DMS153 treated with DMSO at 0.1 percent for 48 hours (cell line): ENCODE data around the gene HDAC2.
A peak's percentile ranks its signal among the peaks of the same experiment; 100 is the strongest.
"Not testable (repeated sequence)": the region's sequence is repeated elsewhere in the genome, so short reads cannot be mapped to it uniquely, and the experiment has no call there.

Experiments used
- DNase-seq: peaks from one replicate; lab custom pipeline; 2025; ENCODE audit not compliant: unreplicated experiment; lab: John Stamatoyannopoulos, UW

HDAC2 gene

DNA sequence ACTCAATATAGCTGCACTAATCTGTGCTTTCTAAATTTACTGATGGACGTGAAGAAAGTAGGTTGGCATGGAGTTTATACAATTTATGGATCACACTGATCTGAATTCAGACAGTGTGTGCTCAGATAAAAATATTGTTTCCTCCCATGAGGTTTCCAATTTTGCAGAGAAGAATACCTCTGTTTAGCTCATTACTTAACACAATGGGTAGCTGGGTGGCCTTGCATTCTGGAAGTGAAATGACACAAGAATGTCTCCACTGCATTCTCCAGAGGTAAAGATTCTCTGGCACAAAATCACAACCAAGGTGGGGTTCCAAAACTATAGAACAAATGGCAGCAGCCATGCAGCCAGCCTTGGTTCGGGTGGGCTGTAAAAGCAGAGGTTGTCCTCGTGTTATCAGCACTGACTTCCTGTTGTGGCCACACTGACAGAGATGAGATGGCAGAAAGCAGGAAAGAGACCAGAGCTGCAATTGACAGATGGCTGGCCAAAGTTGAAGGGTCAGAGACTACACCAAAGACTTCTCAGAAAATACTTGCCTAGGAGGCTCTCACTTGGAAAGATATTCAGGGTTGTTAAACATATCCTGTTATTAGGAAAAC is 50.2 kb downstream of the HDAC2 start:
- DNase-seq, result no peak

DNA sequence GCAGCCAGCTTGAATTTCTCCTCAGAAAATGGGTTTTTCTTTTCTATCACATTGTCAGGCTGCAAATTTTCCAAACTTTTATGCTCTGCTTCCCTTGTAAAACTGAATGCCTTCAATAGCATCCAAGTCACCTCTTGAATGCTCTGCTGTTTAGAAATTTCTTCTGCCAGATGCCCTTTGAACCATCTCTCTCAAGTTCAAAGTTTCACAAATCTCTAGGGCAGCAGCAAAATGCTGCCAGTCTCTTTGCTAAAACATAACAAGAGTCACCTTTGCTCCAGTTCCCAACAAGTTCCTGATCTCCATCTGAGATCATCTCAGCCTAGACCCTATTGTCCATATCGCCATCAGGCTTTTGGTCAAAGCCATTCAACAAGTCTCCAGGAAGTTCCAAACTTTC is 60.7 kb downstream of the HDAC2 start:
- DNase-seq, result not testable (repeated sequence)

DNA sequence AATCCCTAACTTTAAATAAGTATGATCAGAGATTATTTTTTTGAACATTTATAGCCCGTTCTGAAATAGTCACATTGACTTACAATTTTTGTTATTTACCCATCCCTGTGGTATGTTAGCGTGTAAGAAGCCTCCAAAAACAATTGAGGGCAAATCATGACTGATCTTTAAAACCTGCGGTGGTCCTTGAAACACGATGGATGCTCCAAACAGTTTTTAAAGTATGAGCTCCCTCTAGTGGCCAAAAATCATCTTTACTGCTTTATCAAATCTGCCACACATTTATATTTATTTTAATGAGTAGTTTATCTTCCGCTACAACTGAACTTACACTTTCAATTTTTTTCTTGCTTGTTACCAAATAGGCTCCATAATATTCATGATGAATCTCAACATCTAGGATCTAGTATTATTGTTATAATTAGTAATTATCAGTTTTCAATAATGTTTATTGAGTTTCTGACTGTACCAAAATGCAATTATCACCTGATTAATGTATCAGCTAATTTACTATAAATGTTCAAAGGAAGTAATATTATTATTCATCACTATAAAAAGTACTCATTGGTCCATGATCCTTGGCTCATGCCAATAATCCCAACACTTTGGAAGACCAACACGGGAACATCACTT is 61.6 kb downstream of the HDAC2 start:
- peak; percentile 59 for DNase-seq

GRCh38 chr6:113908801-113909200 is 62.1 kb downstream of the HDAC2 start:
- DNase-seq, result no peak

DNA sequence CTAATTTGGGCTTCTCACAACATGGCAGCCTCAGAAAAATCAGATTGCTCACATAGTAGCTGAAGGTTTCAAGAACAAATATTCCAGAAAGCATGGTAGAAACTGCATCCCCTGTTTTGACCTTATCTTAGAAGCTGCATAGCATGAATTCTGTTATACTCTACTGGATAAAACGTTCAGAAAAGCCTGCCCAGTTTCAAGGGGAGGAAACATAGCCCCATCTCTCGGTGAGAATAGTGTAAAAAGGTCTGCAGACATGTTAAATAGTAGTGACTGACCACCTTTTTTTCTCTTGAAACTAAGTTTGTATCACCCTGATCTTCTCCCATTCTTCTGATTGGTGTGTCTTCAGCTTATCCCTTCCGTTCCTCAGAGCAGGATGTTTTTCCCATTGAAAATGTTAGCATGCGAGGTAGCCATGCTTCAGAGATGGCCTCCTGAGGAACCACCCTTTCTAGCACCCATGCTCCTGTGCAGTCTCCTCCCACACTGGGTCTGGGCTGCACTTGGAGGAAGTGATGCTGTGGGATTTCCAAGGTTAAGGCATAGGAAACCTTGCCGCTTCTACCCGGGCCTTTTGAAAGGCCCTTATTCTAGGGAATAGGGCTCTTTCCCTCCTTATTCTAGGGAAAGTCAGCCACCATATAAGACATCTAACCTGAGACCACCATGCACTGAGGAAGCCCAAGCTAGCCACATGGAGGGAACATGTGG is 63.7 kb downstream of the HDAC2 start:
- no peak for DNase-seq

DNA sequence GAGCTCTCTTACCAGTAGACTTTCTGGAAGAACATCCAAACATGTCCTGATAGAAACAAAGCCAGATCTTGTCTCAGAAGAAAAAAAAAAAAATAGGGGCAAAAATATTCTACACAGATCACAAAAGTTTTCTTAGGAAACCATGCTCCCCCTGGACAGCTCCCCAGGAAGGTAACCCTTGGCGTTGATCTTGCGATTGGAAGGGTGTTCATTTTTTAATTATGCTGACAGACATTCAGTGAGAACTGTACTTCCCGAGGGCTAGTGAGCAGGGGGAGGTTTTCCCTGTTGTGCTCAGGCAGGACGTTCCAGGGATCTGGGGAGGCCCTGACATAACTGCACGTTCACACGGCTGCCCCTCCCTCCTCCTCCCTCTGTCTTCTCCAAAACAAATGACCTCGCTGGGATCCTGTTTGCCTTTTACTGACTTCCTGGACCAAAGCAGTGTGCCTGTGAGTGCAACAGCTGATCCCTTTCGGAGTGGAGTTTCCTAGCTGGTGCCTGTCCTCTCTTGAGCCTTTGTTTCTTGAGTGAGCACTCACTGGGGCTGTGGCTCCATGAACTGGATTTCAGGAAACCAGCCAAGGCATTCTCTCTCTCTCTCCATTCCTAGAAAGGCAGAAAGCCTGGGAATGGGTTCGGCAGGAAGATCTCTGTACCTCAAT is 67.2 kb downstream of the HDAC2 start:
- DNase-seq, result no peak

DNA sequence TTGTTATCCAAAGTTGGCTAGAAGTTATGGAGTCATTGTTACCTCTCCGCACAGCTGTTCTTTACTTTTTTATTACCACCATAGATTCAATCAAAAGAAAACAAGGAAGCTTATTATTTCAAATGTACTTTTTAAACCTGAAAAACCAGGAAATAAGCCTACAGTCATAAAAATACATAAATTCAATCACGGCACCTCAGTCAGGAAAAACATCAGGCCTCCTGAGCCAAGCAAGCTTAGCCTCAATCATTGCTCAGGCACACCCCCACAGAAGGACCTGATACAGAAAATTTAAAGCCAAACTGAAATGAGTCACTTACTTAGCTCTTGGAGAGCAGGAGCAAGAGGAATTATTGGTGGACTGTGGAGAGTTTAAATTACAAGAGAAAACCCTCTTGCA is 69.5 kb downstream of the HDAC2 start:
- no peak for DNase-seq

DNA sequence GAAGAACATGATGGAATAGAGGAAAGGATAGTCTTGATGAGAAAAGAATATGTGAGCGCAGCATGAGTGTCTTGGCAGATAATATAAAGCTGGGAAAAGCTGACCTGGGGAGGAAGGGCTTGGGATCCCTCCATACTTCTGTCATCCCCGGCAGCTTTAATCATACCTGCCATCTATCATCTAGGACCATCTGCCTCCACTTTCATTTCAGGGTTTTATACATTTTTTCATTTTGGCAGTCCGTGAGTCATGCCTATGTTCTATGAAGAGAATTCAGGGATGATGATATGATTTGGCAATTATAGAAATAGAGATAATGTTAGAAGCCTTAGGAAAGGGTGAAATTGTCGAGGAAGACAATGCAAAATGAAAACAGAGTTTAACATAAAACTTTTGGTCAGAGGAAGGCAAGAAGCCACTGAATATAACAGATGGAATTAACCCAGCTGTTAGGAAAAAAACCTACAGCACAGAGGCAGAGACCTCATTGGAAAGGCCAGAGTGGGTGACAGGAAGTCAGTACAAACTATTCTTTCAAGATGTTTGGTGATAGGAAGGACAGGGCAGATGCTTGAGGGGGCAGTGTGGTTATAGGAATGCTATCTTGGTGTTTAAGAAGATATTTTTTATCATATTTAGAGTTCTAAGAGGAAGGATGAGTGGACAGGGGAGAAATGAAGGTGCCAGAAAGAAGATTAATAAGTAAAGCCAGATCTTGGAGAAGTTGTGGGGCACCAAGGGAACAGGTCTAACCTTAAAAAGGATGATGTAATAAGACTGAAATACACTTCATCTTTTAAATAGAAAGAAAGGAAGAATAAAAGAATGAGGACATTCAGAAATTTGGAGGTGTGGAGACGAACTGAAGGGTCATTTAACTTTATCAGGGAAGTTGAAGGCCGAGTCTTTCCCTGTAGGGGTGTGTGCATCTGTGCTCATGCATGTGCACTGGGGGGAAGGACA is 76.0 kb downstream of the HDAC2 start:
- no peak for DNase-seq

DNA sequence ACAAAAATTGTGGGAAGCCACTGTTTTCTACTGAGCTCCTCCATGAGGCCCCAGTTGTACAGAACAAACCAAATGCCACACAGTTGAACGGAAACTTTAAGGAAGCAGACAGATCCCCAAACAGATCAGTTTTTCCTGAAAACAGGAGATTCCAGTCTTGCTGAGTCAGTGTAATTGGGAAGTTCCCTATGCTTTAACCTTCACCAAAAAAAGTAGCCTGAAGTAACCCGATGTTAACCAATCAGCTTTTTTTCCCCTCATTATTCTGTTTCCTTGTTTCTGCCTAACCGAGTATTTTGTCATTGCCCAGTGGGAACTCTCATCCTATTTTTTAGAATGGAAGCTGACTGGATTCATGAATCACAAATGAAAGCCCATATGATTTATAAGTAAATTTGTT is 77.1 kb downstream of the HDAC2 start:
- DNase-seq, result no peak

GRCh38 chr6:113893451-113893850 is 77.5 kb downstream of the HDAC2 start:
- no peak for DNase-seq

DNA sequence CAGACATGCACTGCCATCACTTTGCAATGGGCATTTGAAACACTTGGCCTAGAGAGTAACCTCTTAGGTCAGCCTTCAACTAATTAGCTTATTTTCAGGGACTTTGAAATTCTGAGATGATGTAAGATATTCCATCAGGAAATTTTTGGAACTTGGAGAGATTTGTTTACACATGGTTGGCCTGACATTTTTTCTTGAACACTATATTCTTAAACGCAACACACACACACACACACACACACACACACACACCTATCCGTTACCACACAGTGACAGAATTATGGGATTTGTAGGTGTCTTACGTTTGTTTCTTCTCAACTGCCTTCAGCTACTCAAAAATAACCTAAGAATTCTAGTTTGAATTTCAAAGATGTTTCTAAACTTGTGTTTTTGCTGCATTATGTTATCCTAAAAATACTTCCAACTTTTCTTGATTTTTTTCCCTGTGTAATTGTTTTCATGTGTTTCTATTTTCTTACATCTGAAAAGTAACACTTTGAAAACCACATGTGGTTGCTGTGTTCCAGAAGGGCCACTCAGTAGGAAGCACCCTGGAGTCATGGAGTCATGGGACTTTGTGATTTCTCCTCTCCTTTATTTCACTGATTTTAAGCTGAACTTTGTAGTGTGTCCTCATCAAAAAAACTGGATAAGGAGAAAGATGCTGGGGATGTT is 81.9 kb downstream of the HDAC2 start:
- no peak for DNase-seq

- no peak for DNase-seq
These were observed 82.5 kb downstream of the HDAC2 start for GRCh38 chr6:113888493-113888892.

GRCh38 chr6:113886512-113886911 is 84.4 kb downstream of the HDAC2 start:
- DNase-seq, result no peak

GRCh38 chr6:113884011-113884410 is 86.9 kb downstream of the HDAC2 start:
- no peak for DNase-seq
